A549 (cell line): ENCODE data around the gene TMEM39A. TPM values are rescaled to one million over a fixed set of nuclear protein-coding genes. Genes with fewer than 3 reads are reported as not detected.

Experiments
- ATAC-seq, 2 experiments: fragments of 200-7000 bp in 1 of 2; fragments of >200 bp in 1 of 2; cut with Nextera tagmentation in 1 of 2; cut with Tn5 transposase in 1 of 2; 3 replicates each; pipeline versions ENCODE4 v1.8.0 to v1.9.1; 2018 to 2020; ENCODE audit warnings: mild to moderate bottlenecking in 1 of 2, moderate library complexity in 1 of 2
- CTCF ChIA-PET: fragments of 300-600 bp; sonication (Branson Sonifier 250); formaldehyde crosslinking; extraction: SDS; loops from one replicate; lab custom pipeline; 2021; ENCODE audit warnings: antibody characterized with exemption, inconsistent platforms; lab: Yijun Ruan, JAX
- POLR2A ChIA-PET: fragments of 350-600 bp; formaldehyde crosslinking; extraction: SDS; loops from one replicate; lab custom pipeline; 2021; ENCODE audit warnings: antibody characterized with exemption, inconsistent platforms; lab: Yijun Ruan, JAX
- DNase-seq, 2 experiments: peaks; one replicate each; pipeline versions ENCODE4 v3.0.0 to v3.0.0-alpha.2; 2011 to 2016; ENCODE audit warnings: low read depth in 1 of 2, low spot score in 1 of 2
- FAIRE-seq: peaks from 2 replicates; lab custom pipeline; 2011; peaks lifted over from hg19 to GRCh38; lab: Jason Lieb, UNC
- H3K27ac ChIP-seq, 2 experiments: fragments of >200 bp; sonication (Bioruptor Twin); formaldehyde crosslinking; 3 replicates each; pipeline ENCODE4 v1.5.1; 2016 to 2017
- H3K4me1 ChIP-seq: fragments of >200 bp; sonication (Bioruptor Twin); formaldehyde crosslinking; 3 replicates; pipeline ENCODE4 v1.6.1; 2016
- H3K4me2 ChIP-seq: fragments of >200 bp; sonication (Bioruptor Twin); formaldehyde crosslinking; 3 replicates; pipeline ENCODE4 v1.6.1; 2016
- H3K4me3 ChIP-seq: fragments of >200 bp; sonication (Bioruptor Twin); formaldehyde crosslinking; 3 replicates; pipeline ENCODE4 v1.5.1; 2016
- H3K9me3 ChIP-seq: fragments of >200 bp; sonication (Bioruptor Twin); formaldehyde crosslinking; 3 replicates; pipeline ENCODE4 v1.6.1; 2016
- BHLHE40 ChIP-seq: IDR thresholded peaks from 2 replicates; pipeline ENCODE4 v1.6.1; 2012; ENCODE audit warnings: low read depth, low read length, inconsistent platforms
- CEBPB ChIP-seq, 2 experiments: fragments of >200 bp in 1 of 2; sonication (Bioruptor Twin) in 1 of 2; formaldehyde crosslinking in 1 of 2; IDR thresholded peaks; 2 replicates each; pipeline ENCODE4 v1.6.1; 2012 to 2016
- EHMT2 ChIP-seq: fragments of 200-600 bp; sonication (generic); IDR thresholded peaks from 2 replicates; pipeline ENCODE4 v1.6.1; 2016; ENCODE audit warnings: antibody characterized with exemption, low read depth, mild to moderate bottlenecking, moderate library complexity
- HDAC2 ChIP-seq: fragments of 200-600 bp; sonication (generic); IDR thresholded peaks from 2 replicates; pipeline ENCODE4 v1.6.1; 2016
- HEYL ChIP-seq: fragments of 250-450 bp; sonication (Bioruptor Pico); IDR thresholded peaks from 2 replicates; pipeline ENCODE4 v1.8.0; 2021; ENCODE audit warnings: mild to moderate bottlenecking, moderate library complexity
- HOXB13 ChIP-seq: fragments of 250-450 bp; sonication (Bioruptor Pico); IDR thresholded peaks from 2 replicates; pipeline ENCODE4 v1.5.0; 2020; ENCODE audit warnings: low read depth, mild to moderate bottlenecking, moderate library complexity
- KDM5A ChIP-seq: fragments of 200-600 bp; sonication (generic); IDR thresholded peaks from 2 replicates; pipeline ENCODE4 v1.6.1; 2016; ENCODE audit warnings: antibody characterized with exemption, mild to moderate bottlenecking
- MAFK ChIP-seq: fragments of 450-650 bp; IDR thresholded peaks from 2 replicates; pipeline ENCODE4 v1.6.1; 2014; ENCODE audit not compliant: partially characterized antibody
- MAZ ChIP-seq: fragments of 150-350 bp; IDR thresholded peaks from 2 replicates; pipeline ENCODE4 v1.6.1; 2014; ENCODE audit warnings: antibody characterized with exemption, low read depth, low read length, borderline replicate concordance
- MYC ChIP-seq: IDR thresholded peaks from 2 replicates; pipeline ENCODE4 v1.6.1; 2012; ENCODE audit warnings: mild to moderate bottlenecking, inconsistent platforms, low read length, improper control_type of control experiment, borderline replicate concordance
- POLR2A ChIP-seq: IDR thresholded peaks from 2 replicates; pipeline ENCODE4 v1.6.1; 2012; ENCODE audit warnings: mild to moderate bottlenecking, low read length
- RARB ChIP-seq: fragments of 250-450 bp; sonication (Bioruptor Pico); IDR thresholded peaks from 2 replicates; pipeline ENCODE4 v1.8.0; 2021; ENCODE audit warnings: mild to moderate bottlenecking, moderate library complexity
- SMC3 ChIP-seq: fragments of >200 bp; sonication (Bioruptor Twin); formaldehyde crosslinking; IDR thresholded peaks from 3 replicates; pipeline ENCODE4 v1.6.1; 2018; ENCODE audit warnings: inconsistent platforms
- TFCP2L1 ChIP-seq: fragments of 250-450 bp; sonication (Bioruptor Pico); IDR thresholded peaks from 2 replicates; pipeline ENCODE4 v1.5.0; 2021; ENCODE audit warnings: mild to moderate bottlenecking
- ZNF302 ChIP-seq: fragments of 250-450 bp; sonication (Bioruptor Pico); IDR thresholded peaks from 2 replicates; pipeline ENCODE4 v1.9.0; 2021; ENCODE audit warnings: inconsistent platforms, mild to moderate bottlenecking, moderate library complexity
- WGBS: methylation state at CpG from one replicate; pipeline ENCODE4 v1.1.6; 2017; ENCODE audit errors: missing lambda C conversion rate; 5-methylcytosine and 5-hydroxymethylcytosine counted together
- polyA plus RNA-seq, 4 experiments: library from polyadenylated mRNA; depleted of rRNA in 3 of 4; stranded (reverse); fragments of >200 nt; fragmentation: RNase III in 1 of 4; extraction: RNeasy Plus Mini Kit Qiagen cat#74134 plus additional on column Dnase treatment in 1 of 4; gene quantifications; 2 replicates in 3 of 4; 3 replicates in 1 of 4; pipeline ENCODE4 v1.2.3, GENCODE V29; 2011 to 2017
- TF ChIP-seq, protein P1 (sequence below): fragments of 200-600 bp; sonication (generic); IDR thresholded peaks from 2 replicates; pipeline ENCODE4 v1.6.1; 2016; ENCODE audit warnings: antibody characterized with exemption, mild to moderate bottlenecking, moderate library complexity
- TF ChIP-seq, protein P2 (sequence below): fragments of 250-450 bp; sonication (Bioruptor Pico); IDR thresholded peaks from 2 replicates; pipeline ENCODE4 v1.5.0; 2020; ENCODE audit warnings: low read depth, mild to moderate bottlenecking, moderate library complexity
- TF ChIP-seq, protein P3 (sequence below): fragments of >200 bp; sonication (Bioruptor Twin); formaldehyde crosslinking; IDR thresholded peaks from 2 replicates; pipeline ENCODE4 v1.6.1; 2016
- TF ChIP-seq, protein P4 (sequence below): fragments of 450-650 bp; IDR thresholded peaks from 2 replicates; pipeline ENCODE4 v1.6.1; 2014; ENCODE audit warnings: antibody characterized with exemption

Gene TMEM39A
- polyA plus RNA-seq, 2 of the 4 experiments (the other 2 are of a cell fraction): 16.9 to 21.9 TPM

DNA sequence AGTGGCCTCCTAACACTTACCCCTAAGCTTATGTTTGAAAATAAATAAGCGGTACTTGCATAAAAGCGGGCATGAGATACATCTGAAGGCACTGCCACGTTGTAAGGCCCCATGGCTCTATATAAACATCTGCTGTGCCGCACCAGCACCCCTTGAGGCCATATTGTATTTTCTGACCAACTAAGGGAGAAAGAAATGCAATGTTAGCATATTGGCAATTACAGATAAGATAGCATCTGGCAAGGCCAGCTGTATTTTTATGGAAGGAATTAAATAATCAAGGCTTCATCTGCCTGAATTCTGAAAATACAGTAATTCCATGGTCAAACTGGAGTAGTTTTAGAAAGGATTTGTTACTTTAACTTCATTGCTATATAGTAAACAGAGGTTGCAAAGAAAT lies 28.7 kb downstream of the TMEM39A start:
- no peak for DNase-seq
- CTCF ChIA-PET: interaction anchor here (0.7 kb wide), 1 partner anchor 14 kb away, joined by 3 read pairs; no protein-coding TSS in a partner anchor
- Histone ChIP-seq H3K4me1 (no peaks in the 10 kb centered on the region), H3K9me3 (peaks cover 20% of the 10 kb centered on the region)
- no peak for ATAC-seq
- peak; percentile 57 for TF ChIP-seq MAFK
- no peak for TF ChIP-seq KDM5A
- TF ChIP-seq POLR2A: no peak
- TF ChIP-seq, all 56 proteins: peak for 1
- Histone ChIP-seq H3K4me3 (no peak overlapping the region), H3K4me2 (no peak overlapping the region), H3K27ac (no peak overlapping the region)
- 95% methylated on average over 4 of the region's 4 CpGs for WGBS
- no peak for FAIRE-seq
- POLR2A ChIA-PET: no interaction called here

DNA sequence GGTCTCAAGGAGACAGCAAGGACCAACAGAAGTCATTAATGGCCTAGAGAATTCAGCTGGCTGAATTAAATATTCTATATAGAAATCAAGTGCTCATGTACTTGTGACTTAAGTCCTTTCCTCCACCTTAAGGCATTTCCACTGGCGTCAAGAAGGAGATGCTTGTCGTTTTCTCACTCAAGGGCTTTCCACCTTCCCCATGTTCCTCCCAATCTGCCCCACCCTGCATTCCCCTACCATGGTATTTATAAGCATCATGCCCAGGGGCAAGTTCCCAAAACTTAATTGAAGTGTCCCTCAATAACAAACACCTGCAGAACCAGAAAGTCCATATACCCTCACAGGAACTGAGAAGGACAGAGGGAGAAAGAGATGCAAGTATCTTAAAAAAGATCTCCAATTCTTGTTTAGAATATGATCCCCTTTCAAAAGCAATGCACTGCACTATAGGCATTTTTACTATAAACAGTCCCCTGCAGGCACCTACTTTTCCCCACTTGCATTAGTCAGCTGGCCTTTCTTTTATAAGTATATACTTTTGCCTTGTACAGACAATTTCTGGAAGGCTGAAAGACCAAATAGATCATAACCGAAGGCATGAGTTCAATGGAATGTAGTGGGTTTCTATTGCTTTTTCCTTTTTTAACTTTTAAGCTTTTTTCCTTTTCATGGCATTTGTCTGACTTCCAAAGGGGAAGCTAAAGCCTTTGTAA lies 29.6 kb downstream of the TMEM39A start:
- ChIA-PET POLR2A (no interaction called here), CTCF (interaction anchor here (0.7 kb wide), 1 partner anchor 13 kb away, joined by 3 read pairs; no protein-coding TSS in a partner anchor)
- H3K4me2 ChIP-seq: no peak overlapping the region
- 94% methylated on average over 3 of the region's 3 CpGs for WGBS
- TF ChIP-seq HDAC2 (no peak), HOXB13 (CRISPR knock-in tag) (no peak), MYC (no peak), HEYL (CRISPR knock-in tag) (no peak), TFCP2L1 (no peak), EHMT2 (no peak), ZNF302 (no peak), MAFK (no peak), SMC3 (no peak), MAZ (no peak), CEBPB (IDR thresholded peaks at IDR 0.05) (no peak), RARB (no peak), BHLHE40 (no peak)
- TF ChIP-seq, protein P1, sequence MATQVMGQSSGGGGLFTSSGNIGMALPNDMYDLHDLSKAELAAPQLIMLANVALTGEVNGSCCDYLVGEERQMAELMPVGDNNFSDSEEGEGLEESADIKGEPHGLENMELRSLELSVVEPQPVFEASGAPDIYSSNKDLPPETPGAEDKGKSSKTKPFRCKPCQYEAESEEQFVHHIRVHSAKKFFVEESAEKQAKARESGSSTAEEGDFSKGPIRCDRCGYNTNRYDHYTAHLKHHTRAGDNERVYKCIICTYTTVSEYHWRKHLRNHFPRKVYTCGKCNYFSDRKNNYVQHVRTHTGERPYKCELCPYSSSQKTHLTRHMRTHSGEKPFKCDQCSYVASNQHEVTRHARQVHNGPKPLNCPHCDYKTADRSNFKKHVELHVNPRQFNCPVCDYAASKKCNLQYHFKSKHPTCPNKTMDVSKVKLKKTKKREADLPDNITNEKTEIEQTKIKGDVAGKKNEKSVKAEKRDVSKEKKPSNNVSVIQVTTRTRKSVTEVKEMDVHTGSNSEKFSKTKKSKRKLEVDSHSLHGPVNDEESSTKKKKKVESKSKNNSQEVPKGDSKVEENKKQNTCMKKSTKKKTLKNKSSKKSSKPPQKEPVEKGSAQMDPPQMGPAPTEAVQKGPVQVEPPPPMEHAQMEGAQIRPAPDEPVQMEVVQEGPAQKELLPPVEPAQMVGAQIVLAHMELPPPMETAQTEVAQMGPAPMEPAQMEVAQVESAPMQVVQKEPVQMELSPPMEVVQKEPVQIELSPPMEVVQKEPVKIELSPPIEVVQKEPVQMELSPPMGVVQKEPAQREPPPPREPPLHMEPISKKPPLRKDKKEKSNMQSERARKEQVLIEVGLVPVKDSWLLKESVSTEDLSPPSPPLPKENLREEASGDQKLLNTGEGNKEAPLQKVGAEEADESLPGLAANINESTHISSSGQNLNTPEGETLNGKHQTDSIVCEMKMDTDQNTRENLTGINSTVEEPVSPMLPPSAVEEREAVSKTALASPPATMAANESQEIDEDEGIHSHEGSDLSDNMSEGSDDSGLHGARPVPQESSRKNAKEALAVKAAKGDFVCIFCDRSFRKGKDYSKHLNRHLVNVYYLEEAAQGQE: no peak
- TF ChIP-seq, protein P2, sequence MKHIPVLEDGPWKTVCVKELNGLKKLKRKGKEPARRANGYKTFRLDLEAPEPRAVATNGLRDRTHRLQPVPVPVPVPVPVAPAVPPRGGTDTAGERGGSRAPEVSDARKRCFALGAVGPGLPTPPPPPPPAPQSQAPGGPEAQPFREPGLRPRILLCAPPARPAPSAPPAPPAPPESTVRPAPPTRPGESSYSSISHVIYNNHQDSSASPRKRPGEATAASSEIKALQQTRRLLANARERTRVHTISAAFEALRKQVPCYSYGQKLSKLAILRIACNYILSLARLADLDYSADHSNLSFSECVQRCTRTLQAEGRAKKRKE (CRISPR knock-in tag): no peak
- TF ChIP-seq, protein P3, sequence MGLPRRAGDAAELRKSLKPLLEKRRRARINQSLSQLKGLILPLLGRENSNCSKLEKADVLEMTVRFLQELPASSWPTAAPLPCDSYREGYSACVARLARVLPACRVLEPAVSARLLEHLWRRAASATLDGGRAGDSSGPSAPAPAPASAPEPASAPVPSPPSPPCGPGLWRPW: no peak
- TF ChIP-seq, protein P4, sequence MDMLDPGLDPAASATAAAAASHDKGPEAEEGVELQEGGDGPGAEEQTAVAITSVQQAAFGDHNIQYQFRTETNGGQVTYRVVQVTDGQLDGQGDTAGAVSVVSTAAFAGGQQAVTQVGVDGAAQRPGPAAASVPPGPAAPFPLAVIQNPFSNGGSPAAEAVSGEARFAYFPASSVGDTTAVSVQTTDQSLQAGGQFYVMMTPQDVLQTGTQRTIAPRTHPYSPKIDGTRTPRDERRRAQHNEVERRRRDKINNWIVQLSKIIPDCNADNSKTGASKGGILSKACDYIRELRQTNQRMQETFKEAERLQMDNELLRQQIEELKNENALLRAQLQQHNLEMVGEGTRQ: no peak
- peaks cover 29% of the 10 kb centered on the region for H3K9me3 ChIP-seq
- no peak for DNase-seq
- no peaks in the 10 kb centered on the region for H3K4me1 ChIP-seq
- ATAC-seq: no peak
- H3K4me3 ChIP-seq: no peak overlapping the region
- no peak overlapping the region for H3K27ac ChIP-seq
- FAIRE-seq: no peak
